Calu3 (cell line): ENCODE data around the gene ELFN1. TPM values are rescaled to one million over a fixed set of nuclear protein-coding genes. Genes with fewer than 3 reads are reported as not detected.

Experiments used
- BruUV-seq: library from RNA; stranded (reverse); fragments of 400-500 nt; replicated peaks from 2 replicates; lab custom pipeline; 2021; lab: Mats Ljungman, UMichigan
- CTCF ChIA-PET: fragments of 300-600 bp; sonication (Branson Sonifier 250); formaldehyde crosslinking; loops from one replicate; lab custom pipeline; 2022; ENCODE audit warnings: antibody characterized with exemption; lab: Charles Lee
- DNase-seq: peaks from one replicate; pipeline ENCODE4 v3.0.0; 2022
- H3K27ac Mint-ChIP-seq: one replicate; pipeline ENCODE4 v1.8.0; 2022; ENCODE audit warnings: mixed read lengths; ENCODE audit not compliant: unreplicated experiment
- H3K27me3 Mint-ChIP-seq: one replicate; pipeline ENCODE4 v1.8.0; 2022; ENCODE audit warnings: mixed read lengths; ENCODE audit not compliant: unreplicated experiment
- H3K36me3 Mint-ChIP-seq: one replicate; pipeline ENCODE4 v1.8.0; 2022; ENCODE audit warnings: mild to moderate bottlenecking, moderate library complexity, mixed read lengths; ENCODE audit not compliant: insufficient read depth, unreplicated experiment
- H3K4me1 Mint-ChIP-seq: one replicate; pipeline ENCODE4 v1.8.0; 2022; ENCODE audit warnings: mild to moderate bottlenecking, low read depth, mixed read lengths; ENCODE audit not compliant: unreplicated experiment
- H3K4me3 Mint-ChIP-seq: one replicate; pipeline ENCODE4 v1.8.0; 2022; ENCODE audit warnings: mild to moderate bottlenecking, low read depth, moderate library complexity, mixed read lengths; ENCODE audit not compliant: unreplicated experiment
- H3K9me3 Mint-ChIP-seq: one replicate; pipeline ENCODE4 v1.8.0; 2022; ENCODE audit warnings: low read depth, mixed read lengths; ENCODE audit not compliant: unreplicated experiment
- CTCF ChIP-seq: fragments of 200-600 bp; IDR thresholded peaks from one replicate; pipeline ENCODE4 v1.8.0; 2022; ENCODE audit warnings: antibody characterized with exemption; ENCODE audit not compliant: unreplicated experiment
- intact Hi-C: fragments of 100-400 bp; cut with micrococcal nuclease; formaldehyde crosslinking; loops from one replicate; pipeline ENCODE4 v1.10.0; 2022; ENCODE audit not compliant: unreplicated experiment
- total RNA-seq: library from RNA; stranded (reverse); gene quantifications from 2 replicates; pipeline ENCODE4 v1.2.3, GENCODE V29; 2022

The ELFN1 gene
- total RNA-seq, 1 experiment from 2014 or later, result not detected

DNA sequence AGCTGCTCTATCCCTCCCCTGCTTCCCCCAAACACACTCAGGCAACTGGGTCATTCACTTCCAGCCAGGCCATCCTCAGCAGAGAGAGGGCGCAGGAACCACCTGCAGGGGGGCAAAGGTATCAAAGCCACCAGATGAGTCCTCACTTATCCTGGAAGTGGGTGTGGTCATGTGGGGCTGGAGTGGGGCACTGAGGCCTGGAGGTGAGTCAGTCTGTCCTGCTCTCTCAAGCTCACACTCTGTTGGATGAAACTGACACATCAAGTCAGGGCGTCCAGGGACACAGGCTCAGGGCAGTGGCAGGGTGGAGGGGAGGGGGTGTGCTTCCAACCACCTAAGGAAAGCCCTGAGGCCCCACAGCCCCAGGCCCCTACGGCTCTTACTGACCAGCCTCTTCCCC lies 8.0 kb upstream of the ELFN1 start:
- DNase-seq, result no peak
- TF ChIP-seq CTCF, result no peak
- Mint-ChIP-seq H3K27ac (no peak overlapping the region), H3K27me3 (peaks cover 76% of the 10 kb centered on the region), H3K9me3 (no peaks in the 10 kb centered on the region), H3K4me3 (no peak overlapping the region), H3K36me3 (no peaks in the 10 kb centered on the region), H3K4me1 (no peaks in the 10 kb centered on the region)
- no TSS peak for BruUV-seq
- CTCF ChIA-PET, result interaction anchor here (0.6 to 0.7 kb wide), 2 partner anchors 52 to 96 kb away, joined by 3 to 4 read pairs; no protein-coding TSS in a partner anchor
- intact Hi-C loops, result no loop called here

- H3K27me3 Mint-ChIP-seq, result peaks cover 76% of the 10 kb centered on the region
- BruUV-seq, result no TSS peak
- H3K36me3 Mint-ChIP-seq, result no peaks in the 10 kb centered on the region
- intact Hi-C loops, result no loop called here
- TF ChIP-seq CTCF, result no peak
- no peak overlapping the region for H3K27ac Mint-ChIP-seq
- no peaks in the 10 kb centered on the region for H3K9me3 Mint-ChIP-seq
- CTCF ChIA-PET, result interaction anchor here (0.7 kb wide), 1 partner anchor 1029 kb away, joined by 3 read pairs; no protein-coding TSS in a partner anchor
- no peaks in the 10 kb centered on the region for H3K4me1 Mint-ChIP-seq
- DNase-seq, result no peak
- H3K4me3 Mint-ChIP-seq, result no peak overlapping the region
Observed at GRCh38 chr7:1662767-1663166, 7.3 kb upstream of the ELFN1 start.

DNA sequence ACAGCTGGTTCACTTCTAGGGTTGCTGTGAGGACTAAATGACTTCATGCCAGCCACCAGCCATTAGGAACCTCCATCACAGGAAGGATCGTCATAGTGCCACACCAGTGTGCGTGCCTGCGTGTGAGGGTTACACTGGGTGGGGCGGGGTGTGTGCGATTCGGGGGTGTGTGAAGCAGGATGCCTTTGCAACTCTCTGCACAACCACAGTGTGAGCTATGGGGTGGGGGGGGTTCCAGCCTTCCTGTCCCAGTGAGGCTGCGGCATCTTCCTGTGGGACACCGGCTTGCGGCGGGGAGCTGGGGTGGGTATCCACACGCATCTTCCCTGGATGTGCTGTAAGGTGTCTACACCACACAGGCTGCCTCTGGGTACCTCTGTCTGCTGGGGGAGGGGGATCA lies 6.9 kb upstream of the ELFN1 start:
- H3K27me3 Mint-ChIP-seq, result peaks cover 76% of the 10 kb centered on the region
- no peaks in the 10 kb centered on the region for H3K36me3 Mint-ChIP-seq
- H3K4me1 Mint-ChIP-seq, result no peaks in the 10 kb centered on the region
- BruUV-seq, result no TSS peak
- intact Hi-C loops, result no loop called here
- no peak for TF ChIP-seq CTCF
- H3K9me3 Mint-ChIP-seq, result no peaks in the 10 kb centered on the region
- no peak overlapping the region for H3K27ac Mint-ChIP-seq
- H3K4me3 Mint-ChIP-seq, result no peak overlapping the region
- CTCF ChIA-PET, result interaction anchor here (0.7 to 1.5 kb wide), 3 partner anchors 94 to 1029 kb away, joined by 3 read pairs; no protein-coding TSS in a partner anchor
- peak; percentile 0 for DNase-seq

GRCh38 chr7:1663857-1664651 lies 6.0 kb upstream of the ELFN1 start:
- CTCF ChIA-PET, result interaction anchor here (0.6 to 1.5 kb wide), 17 partner anchors 9 to 1342 kb away, joined by 3 to 13 read pairs (median 4); no protein-coding TSS in a partner anchor
- TF ChIP-seq CTCF, result no peak
- Mint-ChIP-seq H3K4me3 (no peak overlapping the region), H3K36me3 (no peaks in the 10 kb centered on the region), H3K27ac (no peak overlapping the region), H3K27me3 (peaks cover 76% of the 10 kb centered on the region), H3K9me3 (no peaks in the 10 kb centered on the region), H3K4me1 (no peaks in the 10 kb centered on the region)
- peak; percentile 7 for DNase-seq
- no TSS peak for BruUV-seq
- intact Hi-C loops, result loop anchor here (1.0 kb wide), 1 partner anchor 95 kb away; no protein-coding TSS in a partner anchor
